HG03575 (cell line): ENCODE measurements around the gene GPR162.

ENCODE experiments used
- ATAC-seq: cut with Tn5 transposase; IDR thresholded peaks from one replicate; pipeline ENCODE4 v1.9.1; 2021; ENCODE audit not compliant: unreplicated experiment, insufficient number of reproducible peaks, low FRiP score; ENCODE audit errors: extremely low read depth

GPR162 gene

DNA sequence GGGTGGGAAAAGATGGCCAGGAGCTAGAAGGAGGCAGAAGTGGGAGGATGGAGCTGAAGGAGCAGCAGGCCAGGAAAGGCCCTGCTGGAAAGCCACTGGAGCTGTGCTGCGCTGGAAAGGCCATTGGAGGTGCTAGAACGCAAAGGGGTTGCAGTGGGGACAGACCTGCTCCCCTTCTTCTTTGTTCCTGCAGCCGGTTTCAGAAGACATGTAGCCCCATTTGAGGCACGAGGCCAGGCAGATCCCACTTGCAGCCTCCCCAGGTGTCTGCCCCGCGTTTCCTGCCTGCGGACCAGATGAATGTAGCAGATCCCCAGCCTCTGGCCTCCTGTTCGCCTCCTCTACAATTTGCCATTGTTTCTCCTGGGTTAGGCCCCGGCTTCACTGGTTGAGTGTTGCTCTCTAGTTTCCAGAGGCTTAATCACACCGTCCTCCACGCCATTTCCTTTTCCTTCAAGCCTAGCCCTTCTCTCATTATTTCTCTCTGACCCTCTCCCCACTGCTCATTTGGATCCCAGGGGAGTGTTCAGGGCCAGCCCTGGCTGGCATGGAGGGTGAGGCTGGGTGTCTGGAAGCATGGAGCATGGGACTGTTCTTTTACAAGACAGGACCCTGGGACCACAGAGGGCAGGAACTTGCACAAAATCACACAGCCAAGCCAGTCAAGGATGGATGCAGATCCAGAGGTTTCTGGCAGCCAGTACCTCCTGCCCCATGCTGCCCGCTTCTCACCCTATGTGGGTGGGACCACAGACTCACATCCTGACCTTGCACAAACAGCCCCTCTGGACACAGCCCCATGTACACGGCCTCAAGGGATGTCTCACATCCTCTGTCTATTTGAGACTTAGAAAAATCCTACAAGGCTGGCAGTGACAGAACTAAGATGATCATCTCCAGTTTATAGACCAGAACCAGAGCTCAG lies 2.3 kb upstream of the GPR162 start:
- ATAC-seq: no peak

DNA sequence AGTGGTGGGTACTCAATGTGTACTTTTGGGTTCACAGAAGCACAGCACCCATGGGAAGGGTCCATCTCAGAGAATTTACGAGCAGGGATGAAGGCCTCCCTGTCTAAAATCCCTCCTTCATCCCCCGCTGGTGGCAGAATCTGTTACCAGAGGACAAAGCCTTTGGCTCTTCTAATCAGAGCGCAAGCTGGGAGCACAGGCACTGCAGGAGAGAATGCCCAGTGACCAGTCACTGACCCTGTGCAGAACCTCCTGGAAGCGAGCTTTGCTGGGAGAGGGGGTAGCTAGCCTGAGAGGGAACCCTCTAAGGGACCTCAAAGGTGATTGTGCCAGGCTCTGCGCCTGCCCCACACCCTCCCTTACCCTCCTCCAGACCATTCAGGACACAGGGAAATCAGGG lies 1.5 kb upstream of the GPR162 start:
- no peak for ATAC-seq

DNA sequence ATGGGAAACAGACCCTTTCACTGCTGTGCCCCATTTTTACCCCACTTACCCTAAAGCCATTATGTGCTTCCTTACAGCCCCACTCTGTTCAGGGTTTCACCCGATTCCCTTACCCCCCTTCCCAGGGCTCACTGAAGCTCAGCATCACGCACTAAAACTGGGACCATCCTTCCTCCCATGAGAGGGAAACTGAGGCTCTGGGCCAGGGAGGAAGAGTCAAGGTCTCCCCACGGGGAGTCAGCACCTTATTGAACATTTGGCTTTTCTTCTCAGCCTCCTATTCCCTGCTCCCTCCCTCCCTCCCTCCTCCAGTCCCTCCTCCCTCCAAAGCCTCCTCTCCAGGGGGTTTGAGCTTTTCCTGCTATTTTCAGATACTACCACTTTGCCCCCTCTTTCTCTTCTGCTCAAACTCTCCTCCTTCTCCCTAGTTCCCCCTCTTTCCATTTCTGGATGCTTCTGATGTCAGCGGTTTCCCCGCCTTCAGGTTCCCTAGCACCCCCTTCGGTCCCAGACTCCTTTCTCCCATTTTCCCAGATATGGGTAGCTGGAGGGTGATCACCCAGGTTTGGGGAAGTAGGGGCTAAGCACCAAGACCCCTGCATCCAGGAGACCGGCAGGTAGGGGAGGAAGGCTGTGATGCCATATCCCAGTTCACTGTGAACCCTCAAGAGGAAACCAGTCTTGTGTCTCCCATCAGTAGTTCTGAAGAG lies 960 bp downstream of the GPR162 start:
- no peak for ATAC-seq

DNA sequence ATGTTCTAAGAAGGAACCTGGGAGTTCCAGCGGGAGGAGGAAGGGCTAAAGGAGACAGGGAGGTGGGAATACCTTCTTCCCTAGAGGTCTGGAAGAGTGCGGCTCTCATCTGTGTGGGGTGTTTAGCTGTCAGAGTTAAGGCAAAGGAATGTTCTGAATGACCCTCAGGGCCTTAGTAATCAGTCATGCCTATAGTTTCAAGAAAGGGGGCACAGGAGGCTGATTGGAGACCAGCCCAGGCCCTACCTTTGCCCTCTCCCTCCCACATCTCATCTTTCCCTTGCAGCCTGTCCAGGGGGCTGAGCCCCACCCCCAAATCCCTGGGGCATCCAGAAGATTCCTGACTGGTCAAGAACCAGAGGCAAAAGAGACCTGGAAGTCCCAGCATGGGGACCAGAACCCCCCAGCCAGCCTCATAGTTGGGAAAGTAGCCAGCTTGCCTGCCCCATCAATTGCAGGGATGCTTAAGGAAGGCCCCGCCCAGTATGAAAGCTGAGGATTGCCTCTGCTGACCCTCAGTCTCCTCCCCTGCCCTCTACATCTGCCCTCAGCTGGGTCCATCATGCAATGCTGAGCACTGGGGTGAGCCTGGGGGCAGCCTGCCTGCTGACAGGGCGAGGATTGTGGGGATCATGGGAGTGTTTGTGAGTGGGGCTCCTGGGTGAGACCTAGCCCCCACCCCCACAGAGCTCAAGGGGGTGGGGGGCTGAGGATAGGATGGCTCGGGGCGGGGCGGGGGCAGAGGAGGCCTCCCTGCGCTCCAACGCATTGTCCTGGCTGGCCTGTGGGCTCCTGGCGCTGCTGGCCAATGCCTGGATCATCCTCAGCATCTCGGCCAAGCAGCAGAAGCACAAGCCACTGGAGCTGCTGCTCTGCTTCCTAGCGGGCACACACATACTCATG lies 1.8 kb downstream of the GPR162 start:
- ATAC-seq: no peak

DNA sequence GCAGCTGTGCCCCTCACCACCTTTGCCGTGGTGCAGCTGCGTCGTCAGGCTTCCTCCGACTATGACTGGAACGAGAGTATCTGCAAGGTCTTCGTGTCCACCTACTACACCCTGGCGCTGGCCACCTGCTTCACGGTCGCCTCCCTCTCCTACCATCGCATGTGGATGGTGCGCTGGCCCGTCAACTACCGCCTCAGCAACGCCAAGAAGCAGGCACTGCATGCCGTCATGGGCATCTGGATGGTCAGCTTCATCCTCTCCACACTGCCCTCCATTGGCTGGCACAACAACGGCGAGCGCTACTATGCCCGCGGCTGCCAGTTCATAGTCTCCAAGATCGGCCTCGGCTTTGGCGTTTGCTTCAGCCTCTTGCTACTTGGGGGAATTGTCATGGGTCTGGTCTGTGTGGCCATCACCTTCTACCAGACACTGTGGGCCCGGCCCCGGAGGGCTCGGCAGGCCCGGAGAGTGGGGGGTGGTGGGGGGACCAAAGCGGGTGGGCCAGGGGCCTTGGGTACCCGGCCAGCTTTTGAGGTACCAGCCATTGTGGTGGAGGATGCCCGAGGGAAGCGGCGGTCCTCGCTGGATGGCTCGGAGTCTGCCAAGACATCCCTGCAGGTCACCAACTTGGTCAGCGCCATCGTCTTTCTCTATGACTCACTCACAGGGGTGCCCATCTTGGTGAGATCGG lies 2.6 kb downstream of the GPR162 start:
- no peak for ATAC-seq

DNA sequence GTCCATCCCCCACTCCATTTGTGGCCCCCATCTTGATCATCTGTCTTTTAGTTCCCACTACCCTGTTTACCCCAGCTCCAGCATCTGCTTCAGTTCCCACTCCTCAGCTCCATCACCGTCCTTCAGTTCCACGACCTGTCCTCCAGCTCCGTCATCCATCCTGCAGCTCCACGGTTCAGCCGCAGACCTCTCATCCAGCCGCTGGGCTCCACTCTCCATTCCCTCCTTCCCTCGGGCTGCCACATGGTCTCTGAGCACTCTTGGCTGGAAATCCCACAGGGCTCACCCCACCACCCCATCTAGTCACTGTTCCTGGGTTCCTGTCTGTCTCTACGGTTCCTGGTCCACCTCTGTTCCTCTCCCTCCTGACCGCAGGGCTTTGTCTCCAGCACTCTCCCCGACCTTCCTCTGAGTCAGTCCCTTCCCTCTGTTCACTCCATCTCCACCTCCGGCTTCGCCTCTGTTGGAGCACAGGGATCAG lies 3.3 kb downstream of the GPR162 start:
- no peak for ATAC-seq

DNA sequence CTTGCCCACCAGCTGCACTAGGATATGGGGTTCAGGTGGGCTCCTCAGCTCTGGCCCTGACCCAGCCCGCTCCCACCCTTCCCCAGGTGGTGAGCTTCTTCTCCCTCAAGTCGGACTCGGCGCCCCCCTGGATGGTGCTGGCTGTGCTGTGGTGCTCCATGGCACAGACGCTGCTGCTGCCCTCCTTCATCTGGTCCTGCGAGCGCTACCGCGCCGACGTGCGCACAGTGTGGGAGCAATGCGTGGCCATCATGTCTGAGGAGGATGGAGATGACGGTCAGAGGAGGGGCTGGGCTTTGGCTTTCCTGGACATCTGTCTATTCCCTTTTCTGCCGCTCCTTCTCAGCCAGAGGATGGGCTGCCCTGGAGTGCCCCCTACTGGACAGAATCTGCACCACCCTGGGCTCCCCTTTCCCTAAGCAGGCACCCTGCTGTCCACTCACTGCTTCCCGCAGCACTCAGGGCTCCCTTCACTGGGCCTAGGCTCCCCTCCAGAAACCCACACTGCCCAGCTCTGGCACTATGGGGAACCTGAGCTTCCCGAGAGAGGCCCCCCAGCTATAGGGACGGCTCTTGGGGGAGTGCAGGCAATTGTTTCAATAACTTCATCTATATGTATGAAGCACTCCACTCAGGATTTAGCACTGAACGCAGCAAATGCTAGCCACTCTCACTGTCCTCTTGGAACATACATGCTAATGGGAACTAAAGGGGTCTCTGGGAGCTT lies 3.9 kb downstream of the GPR162 start:
- ATAC-seq: no peak

DNA sequence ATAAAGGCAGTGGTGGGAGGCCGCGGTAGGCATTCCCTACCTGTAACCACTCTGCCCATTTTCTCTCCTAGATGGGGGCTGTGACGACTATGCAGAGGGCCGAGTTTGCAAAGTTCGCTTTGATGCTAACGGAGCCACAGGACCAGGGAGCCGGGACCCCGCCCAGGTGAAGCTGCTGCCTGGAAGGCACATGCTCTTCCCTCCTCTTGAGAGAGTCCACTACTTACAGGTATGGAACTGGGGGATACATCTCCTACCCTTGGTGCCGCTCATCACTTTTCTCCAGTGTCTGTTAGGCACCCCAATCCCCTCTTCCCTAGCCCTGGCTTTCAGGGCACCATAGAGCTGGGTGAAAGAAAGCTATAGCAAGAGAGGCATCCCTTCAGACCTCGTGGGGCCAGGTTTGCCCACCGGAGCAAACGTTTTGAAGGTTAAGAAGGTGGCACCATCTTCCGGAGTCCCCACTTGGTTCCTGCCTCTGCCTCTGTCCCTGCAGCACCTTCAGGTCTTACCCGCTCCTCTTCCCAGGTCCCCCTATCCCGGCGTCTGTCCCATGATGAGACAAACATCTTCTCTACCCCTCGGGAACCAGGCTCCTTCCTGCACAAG lies 4.6 kb downstream of the GPR162 start:
- no peak for ATAC-seq

DNA sequence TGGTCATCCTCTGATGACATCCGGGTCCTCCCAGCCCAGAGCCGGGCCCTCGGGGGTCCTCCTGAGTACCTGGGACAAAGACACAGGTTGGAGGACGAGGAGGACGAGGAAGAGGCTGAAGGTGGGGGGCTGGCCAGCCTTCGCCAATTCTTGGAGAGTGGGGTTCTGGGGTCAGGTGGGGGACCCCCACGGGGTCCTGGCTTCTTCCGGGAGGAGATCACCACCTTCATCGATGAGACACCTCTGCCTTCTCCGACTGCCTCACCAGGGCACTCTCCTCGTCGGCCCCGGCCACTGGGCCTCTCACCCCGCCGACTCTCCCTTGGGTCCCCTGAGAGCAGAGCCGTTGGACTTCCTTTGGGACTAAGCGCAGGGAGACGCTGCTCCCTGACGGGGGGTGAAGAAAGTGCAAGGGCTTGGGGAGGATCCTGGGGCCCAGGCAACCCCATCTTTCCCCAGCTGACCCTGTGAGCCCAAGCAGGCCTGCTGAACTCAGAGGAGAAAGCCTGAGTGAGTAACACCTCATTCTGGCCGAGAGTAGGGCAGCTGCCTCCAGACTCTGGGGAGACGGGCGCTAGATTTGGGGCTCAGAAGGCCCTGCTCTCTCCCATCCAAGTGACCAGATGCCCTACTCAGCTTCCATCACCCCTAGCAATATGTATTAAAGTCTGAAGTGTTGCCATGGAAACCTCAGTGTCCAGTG lies 5.3 kb downstream of the GPR162 start:
- ATAC-seq: no peak

DNA sequence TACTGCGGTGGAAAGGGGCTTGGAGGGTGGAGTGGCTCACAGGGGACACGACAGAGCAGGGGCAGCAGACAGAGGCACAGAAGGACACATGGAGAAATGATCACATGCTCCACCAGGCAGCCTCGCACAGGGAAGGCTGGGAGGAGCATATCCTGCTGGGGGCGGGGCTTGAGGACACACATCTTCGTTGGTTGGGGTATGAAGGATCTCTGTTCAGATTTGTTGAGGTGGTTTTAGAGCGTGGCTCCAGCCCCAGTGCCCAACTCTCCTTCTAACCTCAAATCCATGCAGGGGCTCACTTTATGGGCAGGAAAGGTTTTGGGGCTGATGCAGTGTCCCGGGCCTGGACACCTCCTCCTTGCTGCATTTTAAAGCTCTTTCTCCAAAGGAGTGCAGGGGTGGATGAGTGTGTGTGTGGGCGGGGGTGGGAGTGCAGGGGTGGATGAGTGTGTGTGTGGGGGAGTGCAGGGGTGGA lies 5.9 kb downstream of the GPR162 start:
- ATAC-seq: no peak

DNA sequence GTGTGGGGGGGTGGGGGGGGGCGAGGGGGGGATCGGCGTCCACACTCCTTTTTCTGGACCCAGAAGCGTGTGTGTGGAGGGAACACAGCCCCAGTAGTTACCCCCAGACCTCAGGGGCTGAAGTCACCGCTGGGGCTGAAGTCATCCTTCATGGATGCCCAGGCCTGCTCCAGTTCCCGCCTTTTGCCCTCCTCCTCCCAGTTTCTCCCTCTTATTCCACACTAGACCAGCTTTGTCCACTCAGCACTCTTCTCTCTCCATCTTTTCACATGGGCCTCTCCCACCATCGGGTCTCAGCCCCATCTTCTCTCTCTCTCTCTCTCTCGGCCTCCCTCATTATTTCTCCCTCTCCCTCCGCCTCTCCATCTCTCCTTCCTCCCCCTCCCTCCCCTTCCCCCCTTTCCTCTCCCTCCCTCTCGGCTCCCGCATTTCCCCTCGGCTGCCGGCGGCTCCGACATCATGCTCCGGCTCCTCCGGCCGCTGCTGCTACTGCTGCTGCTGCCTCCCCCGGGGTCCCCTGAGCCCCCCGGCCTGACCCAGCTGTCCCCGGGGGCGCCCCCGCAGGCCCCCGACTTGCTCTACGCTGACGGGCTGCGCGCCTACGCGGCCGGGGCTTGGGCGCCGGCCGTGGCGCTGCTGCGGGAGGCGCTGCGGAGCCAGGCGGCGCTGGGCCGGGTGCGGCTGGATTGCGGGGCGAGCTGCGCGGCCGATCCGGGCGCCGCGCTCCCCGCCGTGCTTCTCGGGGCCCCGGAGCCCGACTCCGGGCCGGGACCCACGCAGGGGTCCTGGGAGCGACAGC lies 6.6 kb downstream of the GPR162 start, which contains the start of gene P3H3:
Gene P3H3, plus strand, starts transcription at position 426 of the 799 bp plus-strand sequence. Its CDS starts 34 bp downstream, at position 460.
- ATAC-seq: no peak

DNA sequence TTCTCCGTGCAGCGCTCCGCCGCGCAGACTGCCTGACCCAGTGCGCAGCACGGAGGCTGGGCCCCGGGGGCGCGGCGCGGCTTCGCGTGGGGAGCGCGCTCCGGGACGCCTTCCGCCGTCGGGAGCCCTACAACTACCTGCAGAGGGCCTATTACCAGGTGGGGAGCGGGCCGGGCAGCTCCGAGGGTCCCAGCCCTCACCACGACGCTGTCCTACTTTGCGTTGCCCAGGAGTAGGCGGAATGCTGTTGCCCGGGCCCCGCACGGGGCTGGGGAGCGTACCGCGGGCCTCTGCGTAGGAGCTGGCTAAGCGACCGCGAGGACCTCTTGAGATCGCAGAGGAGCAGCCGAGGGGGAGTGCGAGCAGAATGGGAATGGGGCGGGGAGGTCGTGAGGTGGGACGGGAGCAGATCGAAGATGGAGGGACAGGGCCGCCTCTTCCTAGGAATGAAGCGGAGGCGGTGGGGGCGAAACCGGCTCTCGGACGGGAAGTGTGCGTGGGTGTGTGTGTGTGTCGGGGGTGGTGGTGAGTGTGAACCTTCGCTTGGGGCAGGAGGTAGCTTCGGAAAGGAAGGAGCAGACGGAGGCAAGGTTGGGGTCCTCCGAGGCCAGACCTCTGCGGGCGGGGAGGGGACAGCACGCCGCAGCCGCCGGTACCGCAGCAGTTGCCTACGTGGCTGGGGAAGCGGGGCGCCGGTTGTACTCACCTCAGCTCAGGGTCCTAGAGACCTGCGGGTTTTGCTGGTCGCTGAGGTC lies 7.3 kb downstream of the GPR162 start:
- no peak for ATAC-seq

DNA sequence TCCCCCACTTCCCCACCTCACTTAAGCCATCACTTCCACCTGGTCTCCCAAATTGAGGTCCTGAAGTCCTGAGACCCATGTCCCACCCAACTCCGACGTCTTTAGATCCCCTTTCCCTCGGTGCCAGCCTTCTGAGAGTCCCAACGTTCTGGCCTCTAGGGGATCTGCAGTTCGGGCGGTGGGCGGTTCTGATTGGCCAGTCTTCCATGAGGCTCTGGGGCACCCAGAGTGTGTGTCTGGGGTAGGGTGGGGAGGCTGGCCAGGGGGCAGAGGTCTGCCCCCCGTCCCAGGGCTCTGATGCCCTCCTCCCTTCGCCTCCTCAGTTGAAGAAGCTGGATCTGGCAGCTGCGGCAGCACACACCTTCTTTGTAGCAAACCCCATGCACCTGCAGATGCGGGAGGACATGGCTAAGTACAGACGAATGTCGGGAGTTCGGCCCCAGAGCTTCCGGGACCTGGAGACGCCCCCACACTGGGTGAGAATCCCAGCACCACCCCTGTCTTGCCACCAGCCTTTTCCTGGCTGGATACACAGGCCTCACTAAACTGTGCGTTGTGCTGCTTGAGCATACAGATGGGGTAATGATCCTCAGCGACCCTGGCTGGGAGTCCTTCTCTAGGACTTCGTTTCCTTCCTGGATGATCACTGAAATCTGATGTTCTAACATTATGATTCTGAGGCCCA lies 8.1 kb downstream of the GPR162 start:
- no peak for ATAC-seq

DNA sequence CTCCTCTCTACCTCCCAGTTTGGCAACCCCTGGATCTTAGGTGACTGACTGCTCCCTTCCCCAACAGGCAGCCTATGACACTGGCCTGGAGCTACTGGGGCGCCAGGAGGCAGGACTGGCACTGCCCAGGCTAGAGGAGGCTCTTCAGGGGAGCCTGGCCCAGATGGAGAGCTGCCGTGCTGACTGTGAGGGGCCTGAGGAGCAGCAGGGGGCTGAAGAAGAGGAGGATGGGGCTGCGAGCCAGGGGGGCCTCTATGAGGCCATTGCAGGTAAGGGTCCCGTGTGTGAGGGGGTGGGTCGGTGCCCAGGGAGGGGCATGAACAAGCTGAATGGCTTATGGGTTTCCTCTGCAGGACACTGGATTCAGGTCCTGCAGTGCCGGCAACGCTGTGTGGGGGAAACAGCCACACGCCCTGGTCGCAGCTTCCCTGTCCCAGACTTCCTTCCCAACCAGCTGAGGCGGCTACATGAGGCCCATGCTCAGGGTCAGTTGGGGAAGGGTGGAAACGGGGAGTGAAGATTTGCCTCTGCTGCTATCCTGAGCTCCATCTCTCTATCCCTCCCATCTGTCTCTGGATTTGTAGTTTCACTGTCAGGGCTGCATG lies 8.8 kb downstream of the GPR162 start:
- ATAC-seq: no peak

DNA sequence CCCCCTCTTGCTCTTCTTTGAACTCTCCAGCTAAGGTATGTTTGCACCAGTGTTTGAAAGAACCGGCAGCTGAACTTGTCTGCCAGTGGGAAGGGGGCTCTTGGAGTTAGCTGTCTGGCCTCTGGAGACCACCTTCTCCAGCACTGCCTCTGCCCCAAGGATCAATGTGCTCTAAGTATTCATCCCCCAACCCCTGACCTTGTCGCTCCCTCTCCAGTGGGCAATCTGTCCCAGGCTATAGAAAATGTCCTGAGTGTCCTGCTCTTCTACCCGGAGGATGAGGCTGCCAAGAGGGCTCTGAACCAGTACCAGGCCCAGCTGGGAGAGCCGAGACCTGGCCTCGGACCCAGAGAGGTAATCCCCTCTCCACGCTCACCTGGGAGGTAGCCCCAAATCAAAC lies 9.4 kb downstream of the GPR162 start:
- ATAC-seq: no peak
